Aorta (tissue), 5 donors: Measurements from ENCODE around the gene PFN2. TPM values are rescaled to one million over a fixed set of nuclear protein-coding genes. Genes with fewer than 3 reads are reported as not detected.

Experiments
- ATAC-seq: fragments of 200-7000 bp; cut with Tn5 transposase; one replicate; pipeline ENCODE4 v1.9.1; 2022; ENCODE audit warnings: moderate library complexity; ENCODE audit not compliant: low FRiP score
- DNase-seq, 2 donors: peaks; one replicate each; pipeline ENCODE4 v3.0.0-alpha.2; 2020
- H3K27ac ChIP-seq, 2 donors: one replicate each; pipeline ENCODE4 v1.5.1; 2013; ENCODE audit warnings: low read length in 2 of 2, mild to moderate bottlenecking in 2 of 2, moderate library complexity in 2 of 2, control low read depth in 1 of 2, inconsistent platforms in 1 of 2, low read depth in 1 of 2
- H3K27me3 ChIP-seq, 2 donors: one replicate each; pipeline ENCODE4 v1.6.1; 2013; ENCODE audit warnings: control low read depth in 1 of 2, low read length in 1 of 2, mild to moderate bottlenecking in 1 of 2, moderate library complexity in 1 of 2; ENCODE audit not compliant: insufficient read depth in 2 of 2, control insufficient read depth in 1 of 2
- H3K36me3 ChIP-seq, 2 donors: one replicate each; pipeline ENCODE4 v1.6.1; 2013; ENCODE audit warnings: control low read depth in 1 of 2, low read length in 1 of 2, mild to moderate bottlenecking in 1 of 2; ENCODE audit not compliant: insufficient read depth in 2 of 2, control insufficient read depth in 1 of 2
- H3K4me1 ChIP-seq, 2 donors: one replicate each; pipeline ENCODE4 v1.6.1; 2013; ENCODE audit warnings: low read length in 2 of 2, control low read depth in 1 of 2, mild to moderate bottlenecking in 1 of 2, moderate library complexity in 1 of 2; ENCODE audit not compliant: insufficient read depth in 2 of 2, control insufficient read depth in 1 of 2
- H3K4me3 ChIP-seq, 2 donors: one replicate each; pipeline ENCODE4 v1.5.1; 2013; ENCODE audit warnings: low read length in 2 of 2, control low read depth in 1 of 2, mild to moderate bottlenecking in 1 of 2
- H3K9me3 ChIP-seq: one replicate; pipeline ENCODE4 v1.6.1; 2013; ENCODE audit warnings: mild to moderate bottlenecking, low read length; ENCODE audit not compliant: control insufficient read depth
- WGBS, 2 donors: extraction: QIAGEN DNeasy Blood & Tissue Kit; methylation state at CpG; one replicate each; pipeline ENCODE4 v1.1.7; 2013; 5-methylcytosine and 5-hydroxymethylcytosine counted together
- intact Hi-C, 2 donors: fragments of 100-400 bp; cut with DNase I; formaldehyde crosslinking; loops; one replicate each; pipeline versions ENCODE4 v1.14.2 to v1.15.0; 2022
- polyA plus RNA-seq, 2 donors: library from polyadenylated mRNA; stranded (reverse); fragments of 200-250 nt; gene quantifications; one replicate each; pipeline ENCODE4 v1.2.3, GENCODE V29; 2013
- total RNA-seq, 2 donors: library from RNA; stranded (reverse); fragmentation: NEBNext Ultra II Directional; extraction: Animal tissue kit (Norgen Biotek cat#: 25700); gene quantifications; one replicate each; pipeline ENCODE4 v1.2.1, GENCODE V29; 2021
- donor health status: healthy with polysubstance abuse.
- donor health status: Bipolar disorder and iron deficiency.
- donor health status: DM: no; HTN: no; CAD: no.
- donor health status: DM: no; HTN: no; CAD: no.
- donor health status: DM: yes; HTN: yes; CAD: no.

PFN2 gene
- total and polyA plus RNA-seq, 4 donors = 115 to 185 (median 145) TPM

DNA sequence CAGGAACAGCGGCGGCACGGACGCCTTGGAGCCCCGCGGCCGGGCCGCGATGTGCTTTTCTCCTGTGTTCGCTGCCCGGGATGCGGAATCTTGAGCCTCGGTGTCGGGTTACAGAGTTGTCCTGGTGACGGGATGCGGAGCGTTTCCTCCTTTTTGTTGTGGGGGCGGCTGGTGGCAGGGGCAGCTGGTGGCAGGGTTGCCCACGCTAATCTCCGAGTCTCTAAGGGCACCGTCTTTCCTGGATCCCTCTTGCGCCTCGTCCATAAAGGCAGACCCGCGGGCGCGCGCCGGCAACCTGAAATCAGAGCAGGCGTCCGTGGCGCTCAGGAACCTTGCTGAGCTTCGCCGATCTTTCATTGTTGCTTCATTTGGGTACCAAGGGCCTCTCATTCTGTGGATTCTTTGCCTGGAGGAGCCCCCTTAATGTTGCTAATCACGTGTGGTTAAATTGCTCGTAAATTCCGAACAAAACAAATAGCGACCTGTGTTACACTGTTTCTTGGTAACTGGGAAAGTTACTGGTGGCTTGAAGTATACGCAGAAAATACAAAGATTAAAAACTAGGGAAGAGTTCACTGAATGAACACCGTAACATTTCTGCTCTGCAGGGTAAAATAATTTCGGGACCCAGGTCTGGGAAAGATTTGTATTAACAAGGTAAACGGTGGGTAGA lies 844 bp upstream of the PFN2 start:
- 0 to 1% methylated on average over 41 to 42 of the region's 42 CpGs for WGBS, 2 donors
- Histone ChIP-seq H3K4me3 (peak overlapping the region; percentile 66 to 98), H3K27ac (peak overlapping the region in 1 of 2 donors; percentile 69), H3K27me3 (no peaks in the 10 kb centered on the region), H3K4me1 (peaks cover 0 to 2% of the 10 kb centered on the region in 2 donors), H3K9me3 (no peaks in the 10 kb centered on the region), H3K36me3 (no peaks in the 10 kb centered on the region)
- intact Hi-C loops = loop anchor here in 1 of 2 donors (5.0 kb wide), 2 partner anchors 106 to 436 kb away; partner anchors contain the start of gene TSC22D2
- ATAC-seq (peak; percentile 68), DNase-seq (peak; percentile 77 to 85)

DNA sequence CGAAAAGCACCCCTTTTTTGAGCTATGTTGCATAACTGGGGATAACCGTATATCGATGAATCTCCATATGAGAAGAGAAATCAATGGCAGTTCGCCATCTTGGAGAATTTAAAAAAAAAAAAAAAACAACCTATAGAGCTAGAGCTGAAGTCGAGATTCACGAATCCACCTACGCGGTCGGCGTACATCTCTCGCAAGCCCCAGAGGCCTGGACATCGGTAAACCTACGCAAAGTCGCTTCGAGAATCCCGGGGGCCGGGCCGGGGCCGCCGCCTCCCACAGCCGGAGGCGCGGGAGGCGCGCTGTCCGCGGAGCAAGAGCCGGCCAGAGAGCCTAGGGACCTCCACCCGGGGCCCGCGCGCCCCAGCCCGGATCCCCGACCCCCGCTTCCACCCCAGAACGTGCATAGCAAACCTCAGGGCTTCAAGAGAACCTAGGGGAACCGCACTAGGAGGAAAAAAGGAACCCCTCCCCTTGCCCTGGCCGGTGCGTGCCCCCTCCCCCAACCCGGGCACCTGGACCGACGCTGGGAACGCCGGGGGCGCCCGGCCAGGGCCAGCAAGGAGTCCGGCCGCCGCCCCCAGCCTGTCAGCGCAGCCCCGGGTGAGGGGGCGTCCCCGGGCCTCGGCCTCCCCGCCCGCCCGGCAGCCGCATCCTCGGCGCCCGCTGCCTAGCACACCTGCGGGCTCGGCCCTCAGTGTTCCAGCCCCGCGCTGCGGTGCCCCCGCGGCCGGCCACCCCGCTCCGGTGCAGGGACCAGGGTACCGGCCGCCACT lies 567 bp downstream of the PFN2 start:
- Histone ChIP-seq H3K4me1 (peaks cover 0 to 5% of the 10 kb centered on the region in 2 donors), H3K27me3 (no peaks in the 10 kb centered on the region), H3K27ac (peak overlapping the region; percentile 80 to 98), H3K36me3 (no peaks in the 10 kb centered on the region), H3K9me3 (no peaks in the 10 kb centered on the region), H3K4me3 (peak overlapping the region; percentile 66 to 98)
- intact Hi-C loops = loop anchor here (1.0 to 10.0 kb wide), 7 partner anchors 85 to 527 kb away; partner anchors contain the start of gene TSC22D2 (in 1 of the 2)
- peak; percentile 85 to 95 for DNase-seq
- 0 to 1% methylated on average over 70 to 73 of the region's 73 CpGs for WGBS, 2 donors
- peak; percentile 87 for ATAC-seq

DNA sequence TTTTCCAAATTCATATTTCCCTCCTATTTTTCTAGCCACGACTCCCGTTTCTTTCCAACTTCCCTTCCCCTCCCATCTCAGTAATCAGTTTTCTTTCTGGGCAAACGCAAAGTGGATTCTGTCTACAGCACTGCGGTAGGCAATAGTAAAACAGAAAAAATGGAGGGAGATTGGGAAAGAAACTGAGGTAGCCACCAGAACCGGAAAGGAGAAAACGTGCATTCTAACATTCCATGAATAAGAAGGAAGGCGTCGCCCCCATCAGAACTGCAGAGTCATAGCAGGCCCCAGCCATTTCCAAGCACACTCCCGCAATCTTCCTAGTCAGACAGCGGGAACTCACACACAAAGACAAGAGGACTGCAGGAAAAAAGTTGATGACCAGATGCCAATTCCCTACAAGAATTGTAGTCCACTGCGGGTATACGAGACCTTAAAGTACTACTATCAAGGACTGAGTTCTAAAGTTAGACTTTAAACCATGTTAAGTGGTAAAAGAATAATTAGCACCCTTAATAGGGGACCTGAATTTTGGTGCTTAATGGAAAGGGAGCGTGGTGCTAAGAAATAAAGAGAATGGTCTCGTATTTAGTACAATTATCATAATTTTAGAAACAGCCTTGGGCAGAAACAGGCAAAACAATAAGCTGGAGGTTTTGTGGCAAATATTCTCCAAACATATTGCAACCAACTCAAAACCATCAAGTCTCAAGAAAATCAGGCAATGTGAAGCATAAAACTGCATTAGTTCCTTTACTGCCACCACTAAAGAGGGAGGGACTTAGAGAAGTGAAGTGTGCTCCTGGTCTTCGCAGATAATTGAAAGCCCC lies 1.4 kb downstream of the PFN2 start:
- DNase-seq (peak; percentile 55 to 77), ATAC-seq (peak; percentile 65)
- Histone ChIP-seq H3K27ac (peak overlapping the region; percentile 32 to 82), H3K36me3 (no peaks in the 10 kb centered on the region), H3K9me3 (no peaks in the 10 kb centered on the region), H3K27me3 (no peaks in the 10 kb centered on the region), H3K4me1 (peaks cover 0 to 5% of the 10 kb centered on the region in 2 donors), H3K4me3 (peak overlapping the region; percentile 66 to 98)
- WGBS, 2 donors = 1 to 5% methylated on average over 15 of the region's 15 CpGs
- intact Hi-C loops = loop anchor here (1.0 to 10.0 kb wide), 5 partner anchors 85 to 528 kb away; no protein-coding TSS in a partner anchor

DNA sequence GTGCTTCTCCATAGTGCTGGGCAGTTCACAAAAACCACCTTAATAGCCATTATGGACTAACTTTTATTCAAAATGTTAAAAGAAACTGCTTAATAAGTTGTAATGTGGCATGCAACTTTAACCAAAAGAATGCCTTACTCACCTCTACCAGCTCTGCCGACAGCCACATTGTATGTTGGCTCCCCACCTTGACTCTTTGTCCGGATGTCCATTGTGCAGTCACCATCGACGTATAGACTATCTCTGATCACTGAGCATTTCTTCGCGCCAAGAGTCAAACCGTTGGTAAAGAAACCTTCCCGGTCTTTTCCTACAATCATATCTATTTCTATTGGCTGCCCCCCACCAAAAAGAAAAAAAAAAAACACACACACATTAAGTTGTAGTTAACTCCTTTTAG lies 2.5 kb downstream of the PFN2 start:
- H3K36me3 ChIP-seq = no peaks in the 10 kb centered on the region
- 18 to 22% methylated on average over 8 of the region's 8 CpGs for WGBS, 2 donors
- intact Hi-C loops = loop anchor here (2.0 to 10.0 kb wide), 4 partner anchors 83 to 529 kb away; no protein-coding TSS in a partner anchor
- no peaks in the 10 kb centered on the region for H3K9me3 ChIP-seq
- no peak for ATAC-seq
- H3K27ac ChIP-seq = no peak overlapping the region
- H3K4me3 ChIP-seq = peak overlapping the region; percentile 66 to 98
- peaks cover 0 to 7% of the 10 kb centered on the region in 2 donors for H3K4me1 ChIP-seq
- H3K27me3 ChIP-seq = no peaks in the 10 kb centered on the region
- no peak for DNase-seq

DNA sequence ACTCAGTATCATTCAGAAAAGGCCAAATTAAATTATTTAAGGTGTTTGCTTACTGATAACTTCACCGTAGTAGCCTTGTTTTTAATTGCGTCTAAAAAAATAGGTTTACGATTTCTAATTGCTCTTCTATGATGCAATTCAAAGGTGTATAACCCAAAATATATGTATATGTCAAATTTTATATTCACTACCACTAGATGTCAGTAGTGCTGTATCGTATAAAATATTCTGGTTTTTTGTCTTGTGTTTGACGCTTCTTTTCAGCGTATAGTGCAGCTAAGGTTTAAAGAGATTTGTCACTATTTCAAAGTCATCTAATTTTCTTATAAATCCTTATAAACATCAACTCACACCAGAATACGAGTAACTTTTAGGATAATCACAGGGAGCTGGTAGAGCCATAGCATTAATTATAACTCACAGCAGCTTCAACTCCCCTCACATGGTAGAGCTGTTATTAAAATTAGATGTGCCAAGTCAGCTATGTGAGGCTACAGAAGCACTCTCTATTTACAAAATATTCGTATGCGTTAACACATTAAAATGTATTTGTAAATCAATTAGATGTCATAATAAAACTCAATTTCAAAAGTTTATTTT lies 3.5 kb downstream of the PFN2 start:
- Histone ChIP-seq H3K9me3 (no peaks in the 10 kb centered on the region), H3K4me3 (no peak overlapping the region), H3K4me1 (peaks cover 0 to 7% of the 10 kb centered on the region in 2 donors), H3K27me3 (no peaks in the 10 kb centered on the region), H3K36me3 (no peaks in the 10 kb centered on the region), H3K27ac (no peak overlapping the region)
- no peak for DNase-seq
- no peak for ATAC-seq
- 4% methylated on average over 9 of the region's 9 CpGs for WGBS, 2 donors
- intact Hi-C loops = loop anchor here (1.0 to 10.0 kb wide), 5 partner anchors 82 to 532 kb away; no protein-coding TSS in a partner anchor

DNA sequence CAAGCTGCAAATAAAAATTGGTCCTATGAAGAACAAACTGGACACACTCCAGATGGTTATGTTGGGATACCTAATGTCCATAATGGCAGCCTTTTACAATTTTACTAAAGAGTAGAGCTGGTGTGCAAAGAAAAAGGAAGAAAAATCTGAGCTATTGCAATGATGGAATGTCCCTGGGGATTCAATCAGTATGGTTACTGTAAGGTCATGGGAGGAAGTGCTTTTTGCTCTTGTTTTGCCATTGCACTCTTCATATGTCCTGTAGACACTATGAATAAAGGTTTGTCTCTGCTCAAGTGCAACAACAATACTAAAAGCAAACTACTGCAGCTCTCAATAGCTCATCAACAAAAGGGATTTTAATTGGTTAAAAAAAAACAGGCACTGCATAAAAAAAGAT lies 5.4 kb downstream of the PFN2 start:
- Histone ChIP-seq H3K9me3 (no peaks in the 10 kb centered on the region), H3K4me1 (peaks cover 0 to 7% of the 10 kb centered on the region in 2 donors), H3K27ac (no peak overlapping the region), H3K36me3 (no peaks in the 10 kb centered on the region), H3K27me3 (no peaks in the 10 kb centered on the region), H3K4me3 (no peak overlapping the region)
- no peak for ATAC-seq
- intact Hi-C loops = loop anchor here (5.0 to 10.0 kb wide), 3 partner anchors 80 to 532 kb away; no protein-coding TSS in a partner anchor
- no peak for DNase-seq

DNA sequence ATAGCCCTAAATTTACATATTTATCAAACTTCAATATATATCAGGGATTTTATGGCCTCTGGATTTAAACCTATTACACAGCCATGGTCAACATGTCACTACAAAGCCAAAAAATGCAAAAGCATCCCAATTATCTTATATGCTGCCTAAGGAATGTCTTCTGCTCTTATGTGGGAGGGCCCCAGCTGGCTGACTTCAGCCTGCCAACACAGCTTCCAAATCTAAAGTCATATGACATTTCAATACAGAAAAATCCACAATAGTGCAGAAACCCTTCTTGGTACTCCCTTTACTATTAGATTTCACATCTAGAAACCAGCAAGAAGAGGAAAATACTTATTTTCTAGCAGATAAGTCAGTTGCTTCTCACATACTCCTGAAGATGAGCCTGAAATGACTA lies 6.4 kb downstream of the PFN2 start:
- DNase-seq = no peak
- no peaks in the 10 kb centered on the region for H3K36me3 ChIP-seq
- peaks cover 0 to 7% of the 10 kb centered on the region in 2 donors for H3K4me1 ChIP-seq
- no peak overlapping the region for H3K4me3 ChIP-seq
- intact Hi-C loops = loop anchor here (10.0 kb wide), 2 partner anchors 79 to 261 kb away; no protein-coding TSS in a partner anchor
- no peaks in the 10 kb centered on the region for H3K27me3 ChIP-seq
- ATAC-seq = no peak
- H3K9me3 ChIP-seq = no peaks in the 10 kb centered on the region
- H3K27ac ChIP-seq = no peak overlapping the region

DNA sequence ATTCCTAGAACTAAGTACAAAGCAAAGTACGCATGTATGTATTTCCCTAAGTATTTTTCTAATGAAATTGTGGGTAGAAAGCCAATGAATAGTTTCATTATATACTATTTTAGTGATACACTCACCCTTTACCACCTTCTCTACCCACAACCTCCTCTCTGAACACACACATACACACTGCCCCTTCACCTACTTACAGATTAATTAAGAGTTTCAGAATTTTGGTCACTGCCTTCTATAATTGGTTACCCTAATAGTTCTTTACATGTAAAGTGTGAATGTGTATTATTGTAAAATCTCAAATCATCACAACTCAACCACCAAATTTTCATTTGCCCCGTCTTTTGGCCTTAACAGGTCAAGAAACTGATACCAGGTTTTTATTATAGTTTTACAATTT lies 7.2 kb downstream of the PFN2 start:
- intact Hi-C loops = loop anchor here (10.0 kb wide), 2 partner anchors 79 to 261 kb away; no protein-coding TSS in a partner anchor
- no peaks in the 10 kb centered on the region for H3K27me3 ChIP-seq
- ATAC-seq (no peak), DNase-seq (no peak)
- no peaks in the 10 kb centered on the region for H3K36me3 ChIP-seq
- no peak overlapping the region for H3K4me3 ChIP-seq
- H3K27ac ChIP-seq = no peak overlapping the region
- H3K4me1 ChIP-seq = peaks cover 0 to 7% of the 10 kb centered on the region in 2 donors
- 83 to 84% methylated on average over 2 of the region's 2 CpGs for WGBS, 2 donors
- no peaks in the 10 kb centered on the region for H3K9me3 ChIP-seq
